CD4-positive, alpha-beta T cell treated with Interleukin-2 at 100 ng/mL for 4 hours (primary cell): ENCODE results near the gene BAX.

Source experiments
- DNase-seq: peaks from one replicate; pipeline ENCODE4 v3.0.0-alpha.2; 2020; ENCODE audit warnings: low spot score

Gene BAX

DNA sequence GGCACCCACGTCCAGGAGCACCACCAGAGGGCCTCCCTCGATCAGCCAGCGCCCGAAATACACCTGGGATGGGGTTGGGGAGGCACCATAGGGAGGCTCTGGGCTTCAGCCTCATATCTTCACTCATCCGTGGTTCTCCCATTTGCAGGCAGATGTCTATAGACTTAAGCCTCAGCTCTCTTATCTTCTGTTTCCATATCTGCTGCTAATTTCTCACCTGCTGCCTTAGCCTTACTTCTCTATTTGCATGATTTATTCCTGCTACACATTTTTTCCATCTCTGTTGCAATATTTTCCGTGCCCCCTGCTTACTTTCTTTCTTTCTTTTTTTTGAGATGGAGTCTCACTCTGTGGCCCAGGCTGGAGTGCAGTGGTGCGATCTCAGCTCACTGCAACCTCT is 32.6 kb downstream of the BAX start:
- DNase-seq = no peak

DNA sequence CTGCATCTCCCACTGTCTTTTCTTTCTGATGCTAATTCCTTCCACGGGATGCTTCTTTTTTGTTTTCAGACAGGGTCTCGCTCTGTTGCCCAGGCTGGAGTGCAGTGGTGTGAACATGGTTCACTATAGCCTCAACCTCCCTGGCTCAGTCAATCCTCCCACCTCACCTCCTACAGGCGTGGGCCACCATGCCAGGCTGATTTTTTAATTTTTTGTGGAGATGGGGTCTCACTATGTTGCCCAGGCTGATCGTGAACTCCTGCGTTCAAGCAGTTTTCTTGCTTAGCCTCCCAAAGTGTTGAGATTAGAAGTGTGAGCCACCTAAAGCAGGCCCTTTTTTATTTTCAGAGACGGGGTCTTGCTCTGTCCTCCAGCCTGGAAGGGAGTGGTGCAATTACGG is 33.6 kb downstream of the BAX start:
- DNase-seq = no peak

DNA sequence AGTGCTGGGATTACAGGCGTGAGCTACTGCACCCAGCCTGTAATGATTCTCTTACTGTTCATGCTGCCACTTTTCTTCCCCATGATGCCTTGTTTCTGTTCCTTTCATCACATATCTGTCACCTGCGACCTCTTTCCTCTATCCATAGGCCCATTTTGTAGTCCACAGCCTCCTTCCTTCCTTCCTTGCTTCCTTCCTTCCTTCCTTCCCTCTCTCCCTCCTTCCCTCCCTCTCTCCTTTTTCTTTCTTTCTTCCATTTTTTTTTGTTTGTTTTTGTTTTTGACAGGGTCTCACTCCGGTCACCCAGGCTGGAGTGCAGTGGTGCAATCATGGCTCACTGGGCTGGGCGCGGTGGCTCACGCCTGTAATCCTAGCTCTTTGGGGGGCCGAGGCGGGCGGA is 34.2 kb downstream of the BAX start:
- no peak for DNase-seq

DNA sequence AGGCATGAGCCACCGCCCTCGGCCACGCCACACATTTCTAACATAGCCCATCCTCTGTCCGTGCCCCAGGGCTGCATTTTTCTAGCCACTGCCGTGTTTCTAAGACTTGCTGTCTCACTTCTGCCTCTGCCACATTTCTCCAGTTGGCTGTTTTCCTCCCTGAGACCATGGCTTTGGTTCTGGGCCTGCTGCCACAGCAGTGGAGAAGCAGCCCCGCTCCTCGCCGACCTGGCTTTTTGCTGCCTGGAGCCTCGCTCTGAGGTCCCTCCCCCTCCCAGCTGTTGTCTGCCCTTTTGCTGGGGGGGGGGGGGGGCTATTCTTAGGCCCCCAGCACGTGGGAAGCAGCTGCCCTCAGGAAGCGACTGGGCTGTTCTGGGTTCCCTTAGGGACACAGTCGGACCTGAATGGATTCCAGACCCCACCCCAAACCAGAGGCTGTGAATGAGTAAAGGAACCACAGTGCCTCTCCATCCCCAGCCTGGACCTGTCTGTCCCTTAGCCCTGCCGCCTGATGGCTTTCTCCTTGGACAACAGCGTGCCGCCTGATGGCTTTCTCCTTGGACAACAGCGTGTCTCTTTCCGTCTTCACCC is 35.1 kb downstream of the BAX start:
- no peak for DNase-seq

DNA sequence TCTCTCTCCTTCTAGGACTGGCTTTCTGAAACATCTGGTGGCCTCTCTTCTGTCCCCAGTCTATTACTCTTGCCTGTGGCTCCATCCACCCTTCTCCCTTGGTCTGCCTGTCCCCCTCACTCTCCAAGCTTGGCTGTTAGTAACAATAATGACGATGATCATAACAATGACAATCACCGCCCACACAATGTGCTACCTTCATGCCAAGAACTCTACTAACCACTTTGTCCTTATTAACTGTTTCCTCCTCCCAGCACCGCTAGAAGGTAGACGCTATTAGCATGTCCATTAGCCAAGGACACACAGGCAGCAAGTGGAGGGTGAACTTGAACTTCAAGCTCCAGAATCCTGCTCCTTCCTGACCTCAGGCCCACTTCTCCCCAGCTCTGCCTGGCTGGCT is 35.7 kb downstream of the BAX start:
- DNase-seq = no peak

DNA sequence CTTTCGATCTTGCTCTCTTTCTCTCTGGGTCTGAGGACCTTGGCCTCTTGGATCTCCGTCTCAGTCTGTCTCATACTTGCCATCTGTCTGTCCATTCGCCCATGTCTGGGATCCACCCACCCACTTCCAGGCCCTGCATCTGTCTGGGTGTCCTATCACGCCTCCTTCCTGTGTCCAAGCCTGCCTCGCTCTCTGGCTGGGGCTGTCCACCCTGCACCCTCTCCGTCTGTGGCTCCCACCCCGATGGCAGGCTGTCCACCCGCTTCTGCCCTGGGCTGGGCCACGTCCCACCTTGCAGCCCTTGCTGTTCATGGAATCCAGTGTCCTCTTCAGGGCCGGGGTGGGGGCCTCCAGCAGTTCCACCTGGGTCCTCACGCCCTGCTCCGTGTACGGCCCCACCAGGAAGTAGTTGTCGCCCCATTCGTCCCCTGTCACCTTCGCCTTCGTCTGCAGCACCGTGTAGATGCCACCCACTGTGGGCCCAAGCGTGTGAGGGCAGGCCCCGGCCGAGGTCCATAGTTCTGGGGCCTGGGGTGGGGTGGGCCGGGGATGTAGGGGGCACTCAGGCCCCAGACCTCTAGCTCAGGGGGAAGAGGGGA is 36.4 kb downstream of the BAX start:
- no peak for DNase-seq

DNA sequence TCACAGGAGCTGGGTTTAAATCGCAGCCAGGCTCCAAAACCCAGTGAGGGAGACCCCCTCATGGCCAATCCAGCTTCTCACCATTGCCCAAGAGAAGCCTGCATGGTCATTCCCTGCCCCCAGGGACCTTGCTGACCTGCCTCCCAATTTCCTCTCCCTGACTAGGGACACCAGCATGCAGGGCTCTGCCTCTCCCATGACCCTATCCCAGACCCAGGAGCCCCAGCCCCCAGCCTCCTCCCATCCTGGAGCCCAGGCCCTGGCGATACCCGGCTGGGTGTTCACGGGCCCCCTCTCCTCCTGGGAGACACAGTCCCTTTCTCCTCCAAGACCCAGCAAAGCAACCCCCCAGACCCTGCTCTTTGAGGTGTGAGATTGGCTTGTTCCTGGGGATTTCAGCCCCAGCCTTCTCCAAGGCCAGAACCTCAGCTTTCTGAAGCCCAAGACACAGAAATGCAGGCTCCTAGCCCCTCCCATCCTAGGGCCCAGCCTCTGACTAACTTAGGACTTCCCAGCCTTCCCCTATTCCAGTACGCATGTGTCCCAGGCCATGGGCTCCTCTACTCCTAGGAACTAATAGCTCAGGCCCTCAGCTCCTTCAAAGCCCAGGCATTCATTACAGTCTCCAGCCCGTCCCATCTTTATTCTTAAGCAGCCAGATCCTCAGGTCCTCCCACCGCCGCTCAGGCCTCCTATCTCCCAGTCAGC is 37.4 kb downstream of the BAX start:
- DNase-seq = no peak

DNA sequence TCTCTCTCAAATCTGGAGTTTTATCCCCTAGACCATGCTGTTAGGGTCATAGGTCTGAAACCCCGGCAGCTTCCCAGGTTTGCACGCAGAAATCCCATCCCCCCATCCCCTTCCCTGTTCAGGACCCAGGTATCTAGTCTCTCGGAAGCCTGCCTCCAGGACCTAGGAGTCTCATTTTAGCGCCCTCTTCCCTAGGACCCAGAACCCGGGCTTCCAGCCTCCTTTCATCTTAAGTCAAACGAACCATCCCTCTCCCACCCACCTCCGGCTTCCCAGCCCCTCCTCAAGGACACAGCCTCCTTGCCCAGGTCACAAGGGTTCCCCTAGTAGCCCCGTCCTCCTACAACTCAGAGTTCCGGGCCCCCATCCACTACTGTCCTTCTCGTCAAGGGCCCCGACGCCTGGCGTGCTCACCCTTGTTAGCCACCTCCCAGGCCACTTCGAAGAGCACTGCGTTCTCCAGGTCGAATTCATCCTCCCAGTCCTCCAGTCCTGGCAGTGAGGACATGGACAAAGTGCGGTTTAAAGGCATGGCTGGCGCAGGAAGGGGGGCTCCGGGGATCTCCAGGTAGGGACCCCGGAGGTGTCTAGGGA is 38.0 kb downstream of the BAX start:
- DNase-seq = no peak

DNA sequence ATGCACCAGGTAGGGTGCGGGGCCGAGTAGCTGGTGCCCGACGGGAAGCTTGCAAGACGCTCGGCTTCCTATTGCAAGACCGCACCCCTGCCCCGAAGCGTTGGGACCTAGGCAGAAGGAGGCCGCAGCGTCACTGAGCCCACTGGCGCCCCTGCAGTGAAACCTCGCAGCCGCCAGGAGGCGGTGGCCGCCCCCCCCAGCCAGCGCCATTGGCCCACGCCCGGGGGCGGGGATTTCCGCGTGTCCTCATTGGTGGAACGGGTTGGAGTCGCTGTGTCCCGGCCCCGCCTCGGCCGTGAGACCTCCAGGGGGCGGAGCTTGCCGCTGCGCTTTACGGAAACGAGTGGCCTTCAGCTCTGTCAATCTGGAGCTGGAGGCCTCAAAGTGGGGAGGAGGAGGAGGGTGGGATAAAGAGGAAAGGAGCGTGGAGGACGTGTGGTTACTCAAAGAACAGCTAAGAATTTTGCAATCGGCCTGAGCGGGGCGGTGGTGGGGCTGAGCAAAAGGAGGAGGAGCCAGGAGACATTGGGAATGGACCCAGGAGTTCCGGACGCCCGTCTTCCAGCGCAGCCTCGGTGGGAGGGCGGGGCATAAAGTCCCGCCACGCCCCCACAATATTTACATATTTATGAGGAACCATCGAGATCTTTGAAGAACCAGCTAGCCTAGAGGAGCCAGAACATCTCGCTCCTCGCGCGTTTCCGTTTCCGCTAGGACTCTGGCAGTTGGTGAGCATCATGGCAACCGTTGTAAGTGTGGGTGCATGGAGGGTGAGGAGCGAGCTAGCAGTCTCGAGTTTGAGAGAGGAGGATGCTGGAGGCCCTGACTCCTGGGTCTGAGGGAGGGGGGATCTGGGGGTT is 38.7 kb downstream of the BAX start, which contains the start of the genes GYS1 and RUVBL2:
Gene GYS1 (minus strand): TSS at position 135 of the 860 bp plus-strand sequence. CDS start 197 bp downstream, outside the sequence.
Gene RUVBL2 (plus strand): TSS at position 713 of the 860 bp plus-strand sequence. CDS start 25 bp downstream, at position 738.
- peak; percentile 100 for DNase-seq

DNA sequence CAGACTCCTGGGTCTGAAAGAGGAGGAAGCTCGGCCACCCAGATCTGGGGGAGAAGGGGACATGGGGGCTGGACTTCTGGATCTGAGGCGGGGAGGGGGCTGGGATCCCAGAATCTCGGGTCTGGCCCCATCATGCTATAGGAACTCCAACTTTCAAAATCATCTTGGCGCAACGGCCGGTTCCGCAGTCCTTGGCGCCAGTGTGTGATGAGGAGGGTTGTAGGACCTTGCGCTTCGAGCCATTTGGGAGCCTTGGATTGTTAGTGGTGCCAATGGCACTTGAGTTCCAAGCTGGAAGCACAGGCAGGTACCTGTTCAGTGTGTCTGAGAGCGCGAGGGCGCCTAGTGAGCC is 39.3 kb downstream of the BAX start:
- no peak for DNase-seq

DNA sequence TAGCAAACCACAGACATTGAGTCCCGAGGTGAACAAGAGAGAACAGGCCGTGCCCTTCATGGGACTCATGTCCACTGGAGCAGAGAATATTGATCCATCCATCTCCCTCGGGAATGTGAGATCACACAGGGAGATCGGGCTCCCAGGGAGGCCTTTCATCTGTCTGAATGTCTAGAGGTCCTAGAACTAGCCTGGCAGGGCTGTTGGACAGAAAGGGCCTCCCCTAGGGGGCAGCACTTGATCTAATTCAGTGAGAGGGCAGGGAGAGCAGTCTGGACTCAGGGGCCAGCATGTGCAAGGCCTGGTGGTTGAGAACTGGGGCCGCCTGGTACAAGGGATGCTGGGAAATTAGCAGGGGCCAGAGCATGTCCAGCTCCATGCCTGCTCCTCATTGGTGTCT is 43.3 kb downstream of the BAX start:
- DNase-seq = peak; percentile 46

DNA sequence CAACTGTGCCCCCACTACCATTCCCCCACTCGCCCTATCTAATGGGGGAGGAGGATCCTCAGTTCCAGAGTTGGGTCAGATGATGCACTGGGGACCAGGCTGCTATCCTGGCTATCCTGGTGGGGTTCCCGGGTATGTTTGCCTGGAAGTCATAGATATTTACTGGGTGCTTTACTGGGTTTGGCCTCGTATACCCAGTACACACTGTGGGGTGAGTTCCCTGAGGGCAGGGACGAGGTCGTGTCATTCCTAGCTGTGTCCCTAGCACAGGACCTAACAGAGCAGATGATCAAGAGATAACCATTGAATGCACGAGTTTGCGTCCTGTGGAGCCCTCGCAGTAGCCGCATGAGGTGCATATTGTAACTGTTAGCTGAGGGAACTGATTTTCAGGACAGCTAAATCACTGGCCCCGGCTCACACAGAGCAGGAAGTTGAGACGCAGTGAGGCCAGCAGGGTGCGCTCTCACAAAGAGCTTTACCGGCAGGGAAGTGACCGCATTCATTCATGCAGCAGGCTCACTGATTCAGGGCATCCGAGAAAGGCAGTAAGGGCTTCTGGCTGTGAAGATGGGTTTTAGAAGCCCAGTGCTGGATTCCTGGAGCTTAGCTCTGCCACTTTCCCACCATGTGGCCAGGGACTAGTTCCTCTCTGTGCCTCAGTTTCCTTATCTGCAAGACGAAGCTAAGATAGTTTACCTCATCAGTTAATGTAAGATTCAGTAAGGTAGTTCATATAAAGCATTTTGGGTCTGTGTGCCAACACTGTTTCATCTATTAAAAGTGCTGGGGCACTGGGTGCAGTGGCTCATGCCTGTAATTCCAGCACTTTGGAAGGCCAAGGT is 45.0 kb downstream of the BAX start:
- peak; percentile 73 for DNase-seq

DNA sequence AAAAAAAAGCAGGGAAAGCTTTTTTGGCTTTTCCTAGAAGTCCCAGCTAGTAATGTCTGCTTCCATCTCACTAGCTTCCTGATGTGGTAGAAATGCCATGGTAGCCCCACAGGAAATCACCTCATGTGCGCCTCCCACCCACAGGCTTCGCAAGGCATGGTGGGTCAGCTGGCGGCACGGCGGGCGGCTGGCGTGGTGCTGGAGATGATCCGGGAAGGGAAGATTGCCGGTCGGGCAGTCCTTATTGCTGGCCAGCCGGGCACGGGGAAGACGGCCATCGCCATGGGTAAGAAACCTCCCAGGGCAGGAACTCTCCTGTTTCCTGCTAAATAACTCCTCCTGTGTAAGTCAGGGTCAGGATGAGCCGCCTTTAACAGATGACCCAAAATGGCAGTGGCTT is 49.5 kb downstream of the BAX start:
- no peak for DNase-seq

DNA sequence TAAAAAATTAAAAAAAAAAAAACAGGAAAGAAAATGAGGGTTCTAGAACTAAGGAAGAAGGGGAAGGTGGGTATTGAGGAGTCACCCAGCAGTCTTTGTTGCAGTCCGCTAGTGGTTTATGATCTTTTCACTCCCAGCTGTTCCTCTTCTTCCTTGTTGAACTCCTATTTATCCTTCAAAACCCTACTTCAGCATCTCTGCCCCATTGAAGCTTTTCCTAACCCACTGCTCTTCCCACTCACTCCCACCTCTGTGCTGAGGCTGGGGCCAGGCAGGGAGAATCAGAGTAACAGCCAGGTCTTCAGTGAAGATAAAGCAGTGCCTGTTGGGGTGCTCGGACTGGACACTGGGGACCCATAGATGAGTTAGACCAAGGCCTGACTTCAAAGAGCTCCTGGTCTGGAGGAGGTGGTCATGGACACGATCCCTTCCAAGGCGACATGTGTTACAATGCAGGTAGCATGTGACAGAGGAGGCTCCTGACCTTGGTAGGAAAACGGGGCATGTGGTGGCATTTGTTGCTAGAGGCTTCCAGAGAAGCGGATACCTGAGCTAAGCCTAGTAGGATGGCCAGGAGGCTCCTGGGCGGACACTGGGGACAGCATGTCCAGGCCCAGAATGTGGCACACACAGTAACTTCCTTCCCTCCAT is 50.4 kb downstream of the BAX start:
- DNase-seq = no peak

DNA sequence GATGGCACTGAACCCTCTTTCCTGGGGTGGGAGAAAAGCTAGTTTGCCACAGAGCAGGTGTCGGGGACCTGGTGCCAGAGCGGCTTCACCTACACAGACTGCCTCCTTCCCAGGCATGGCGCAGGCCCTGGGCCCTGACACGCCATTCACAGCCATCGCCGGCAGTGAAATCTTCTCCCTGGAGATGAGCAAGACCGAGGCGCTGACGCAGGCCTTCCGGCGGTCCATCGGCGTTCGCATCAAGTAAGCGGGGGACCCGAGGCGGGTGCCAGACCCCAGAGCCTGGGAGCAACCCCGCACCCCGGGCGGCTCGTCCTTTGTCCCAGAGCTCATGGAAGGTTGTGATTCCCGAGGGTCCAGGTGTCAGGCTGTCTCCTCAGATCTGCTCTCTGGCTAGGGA is 52.2 kb downstream of the BAX start:
- no peak for DNase-seq

DNA sequence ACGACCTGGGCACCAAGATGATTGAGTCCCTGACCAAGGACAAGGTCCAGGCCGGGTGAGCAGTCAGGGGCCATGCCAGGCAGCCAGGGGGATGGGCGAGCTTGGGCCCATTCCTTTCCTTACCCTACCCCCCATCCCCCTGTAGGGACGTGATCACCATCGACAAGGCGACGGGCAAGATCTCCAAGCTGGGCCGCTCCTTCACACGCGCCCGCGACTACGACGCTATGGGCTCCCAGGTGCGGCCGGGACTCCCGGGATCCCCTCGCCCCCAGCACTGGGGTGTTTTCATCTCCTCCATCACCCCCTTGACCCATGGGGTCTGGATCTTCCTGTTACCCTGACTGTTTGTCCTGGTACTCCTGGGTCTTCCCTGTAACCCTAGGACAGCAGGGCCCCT is 55.2 kb downstream of the BAX start:
- DNase-seq = no peak

DNA sequence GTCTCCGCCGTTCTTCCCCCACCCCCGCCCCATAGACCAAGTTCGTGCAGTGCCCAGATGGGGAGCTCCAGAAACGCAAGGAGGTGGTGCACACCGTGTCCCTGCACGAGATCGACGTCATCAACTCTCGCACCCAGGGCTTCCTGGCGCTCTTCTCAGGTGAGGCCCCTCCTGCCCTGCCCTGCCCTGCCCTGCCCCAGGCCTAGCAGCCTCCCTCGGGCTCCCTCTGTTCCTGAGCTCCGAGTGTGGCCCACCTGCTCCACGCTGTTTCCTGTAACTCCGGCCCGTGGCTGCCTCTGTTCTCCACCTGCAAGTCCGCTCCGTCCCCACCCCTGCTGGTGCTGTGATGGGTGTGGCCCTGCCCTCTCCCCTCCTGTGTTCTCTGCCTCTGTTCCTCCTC is 55.8 kb downstream of the BAX start:
- no peak for DNase-seq

DNA sequence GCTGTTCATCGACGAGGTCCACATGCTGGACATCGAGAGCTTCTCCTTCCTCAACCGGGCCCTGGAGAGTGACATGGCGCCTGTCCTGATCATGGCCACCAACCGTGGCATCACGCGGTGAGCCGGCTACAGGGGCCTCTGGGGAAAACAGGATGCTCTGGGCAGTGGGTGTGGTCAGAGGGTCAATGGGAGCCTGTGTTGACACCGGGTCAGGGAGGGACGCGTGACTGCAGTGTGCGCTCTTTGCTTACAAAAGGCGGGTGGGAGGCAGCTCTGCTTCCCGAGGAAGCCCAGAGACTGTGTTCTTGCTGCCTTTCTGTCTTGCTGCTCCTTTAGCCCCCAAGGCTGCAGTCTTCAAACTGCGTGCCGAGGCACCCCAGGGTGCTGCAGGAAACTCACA is 56.5 kb downstream of the BAX start:
- DNase-seq = no peak
